Measurements from ENCODE around the gene ICA1.

DNA sequence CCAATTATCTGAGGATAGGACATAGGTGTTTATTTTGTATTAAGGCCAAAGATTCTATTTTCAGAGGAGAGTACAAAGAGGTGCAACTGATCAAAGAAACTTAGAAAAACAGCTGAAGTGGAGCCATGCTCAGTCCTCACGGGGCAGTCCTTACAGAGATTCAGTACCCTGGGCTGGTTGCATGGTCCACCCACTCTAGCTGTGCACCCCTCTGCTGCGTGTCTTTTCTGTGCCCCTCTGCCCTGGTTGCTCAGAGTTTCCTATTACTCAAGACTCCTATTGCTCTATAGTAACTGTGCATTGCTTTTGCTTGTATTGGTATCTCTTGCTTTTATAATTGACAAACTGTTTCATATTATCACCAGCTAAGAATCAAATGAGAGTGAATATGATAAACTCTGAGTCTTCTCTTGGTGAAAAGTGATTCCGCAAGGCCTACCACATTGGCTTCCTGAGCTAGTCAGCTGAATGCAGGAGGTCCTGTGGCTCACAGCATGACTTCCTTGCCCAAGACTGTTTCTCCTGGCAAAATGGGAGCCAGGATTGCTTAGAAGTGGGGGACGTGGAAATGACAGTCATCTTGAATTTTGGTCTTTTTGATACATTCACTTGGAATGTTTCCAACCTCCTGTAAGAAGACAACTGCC is 156.4 kb downstream of the ICA1 start:
- TF ChIP-seq, protein P1, sequence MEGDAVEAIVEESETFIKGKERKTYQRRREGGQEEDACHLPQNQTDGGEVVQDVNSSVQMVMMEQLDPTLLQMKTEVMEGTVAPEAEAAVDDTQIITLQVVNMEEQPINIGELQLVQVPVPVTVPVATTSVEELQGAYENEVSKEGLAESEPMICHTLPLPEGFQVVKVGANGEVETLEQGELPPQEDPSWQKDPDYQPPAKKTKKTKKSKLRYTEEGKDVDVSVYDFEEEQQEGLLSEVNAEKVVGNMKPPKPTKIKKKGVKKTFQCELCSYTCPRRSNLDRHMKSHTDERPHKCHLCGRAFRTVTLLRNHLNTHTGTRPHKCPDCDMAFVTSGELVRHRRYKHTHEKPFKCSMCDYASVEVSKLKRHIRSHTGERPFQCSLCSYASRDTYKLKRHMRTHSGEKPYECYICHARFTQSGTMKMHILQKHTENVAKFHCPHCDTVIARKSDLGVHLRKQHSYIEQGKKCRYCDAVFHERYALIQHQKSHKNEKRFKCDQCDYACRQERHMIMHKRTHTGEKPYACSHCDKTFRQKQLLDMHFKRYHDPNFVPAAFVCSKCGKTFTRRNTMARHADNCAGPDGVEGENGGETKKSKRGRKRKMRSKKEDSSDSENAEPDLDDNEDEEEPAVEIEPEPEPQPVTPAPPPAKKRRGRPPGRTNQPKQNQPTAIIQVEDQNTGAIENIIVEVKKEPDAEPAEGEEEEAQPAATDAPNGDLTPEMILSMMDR (IDR thresholded peaks at IDR 0.05): no peak
- TF ChIP-seq POLR2A (IDR thresholded peaks at IDR 0.05): no peak

Data from thyroid gland (tissue), 4 donors.